GM10847 (cell line): ENCODE data around the gene TCAIM.

Source experiments
- POLR2A ChIP-seq: IDR thresholded peaks from 2 replicates; pipeline ENCODE4 v1.6.1; 2011; ENCODE audit not compliant: insufficient read length; ENCODE audit errors: extremely low read depth

The TCAIM gene

DNA sequence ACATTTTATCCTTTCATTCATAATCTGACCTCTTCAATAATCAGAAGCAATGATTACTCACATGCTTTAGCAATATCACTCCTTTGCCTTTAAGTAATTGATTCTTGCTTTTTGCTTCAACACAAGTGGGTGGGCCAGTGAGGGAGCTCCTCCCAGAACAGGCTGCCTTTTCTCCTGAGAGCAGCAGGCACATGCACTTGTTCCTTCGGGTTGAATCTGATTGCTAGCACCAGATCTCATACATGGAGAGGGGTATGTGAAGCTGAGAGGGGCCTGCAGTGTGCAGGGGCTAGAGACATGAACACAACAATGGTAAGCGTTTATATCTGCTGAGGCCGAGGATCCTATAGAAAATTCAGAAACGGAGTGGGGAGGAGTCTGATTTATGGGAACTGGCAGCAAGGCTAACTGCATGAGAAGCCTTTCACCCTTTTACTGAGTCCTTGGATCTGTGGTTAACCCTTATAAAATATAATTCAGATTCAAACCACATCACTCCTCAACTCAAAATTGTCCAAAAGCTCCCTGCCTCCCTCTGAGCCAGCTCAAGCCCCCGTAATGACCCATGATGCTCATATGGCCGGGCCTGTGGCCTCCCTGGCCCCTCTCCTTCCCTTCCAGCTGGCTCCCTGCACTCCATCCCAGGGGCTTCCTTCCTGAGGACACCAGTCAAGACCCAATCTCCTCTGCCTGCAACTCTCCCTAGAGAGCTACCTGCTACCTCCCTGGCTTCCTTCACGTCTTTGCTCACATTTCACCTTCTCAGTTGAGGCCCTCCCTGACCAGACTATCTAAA lies 106.5 kb downstream of the TCAIM start:
- no peak for TF ChIP-seq POLR2A

DNA sequence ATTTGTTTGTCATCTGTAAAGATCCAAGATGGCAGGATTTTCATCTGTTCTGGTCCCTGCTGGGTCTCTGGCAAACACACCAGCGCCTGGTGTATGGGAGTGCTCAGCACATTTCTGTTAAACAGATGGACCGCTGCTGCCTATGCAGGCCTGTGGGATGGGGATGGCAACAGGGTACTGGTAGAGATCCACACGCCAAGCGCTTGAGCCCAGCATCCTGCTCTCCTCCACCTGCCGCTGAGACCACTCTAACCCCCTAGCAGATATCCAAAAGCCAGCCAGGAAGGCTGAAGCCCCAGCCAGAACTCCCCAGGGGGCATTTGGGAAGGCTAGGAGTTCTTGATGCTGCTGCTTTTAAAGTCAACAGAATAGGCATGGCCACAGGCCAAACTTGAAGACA lies 107.2 kb downstream of the TCAIM start:
- TF ChIP-seq POLR2A: no peak

DNA sequence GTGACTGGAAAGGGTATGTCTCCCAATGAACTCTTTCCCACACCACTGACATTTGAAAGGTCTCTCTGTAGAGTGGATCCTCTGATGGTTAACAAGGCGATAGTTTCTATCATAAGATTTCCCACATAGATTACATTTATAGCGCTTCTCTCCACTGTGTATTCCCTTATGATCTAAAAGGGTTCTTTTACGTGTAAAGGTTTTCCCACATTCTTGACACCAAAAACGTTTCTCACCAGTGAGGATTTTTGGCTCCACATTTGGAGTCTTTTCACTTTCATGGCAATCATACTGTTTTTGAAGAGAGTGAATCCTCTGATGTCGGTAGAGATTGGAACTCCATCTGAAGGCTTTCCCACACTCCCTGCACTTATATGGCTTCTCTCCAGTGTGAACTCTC lies 108.4 kb downstream of the TCAIM start:
- no peak for TF ChIP-seq POLR2A

DNA sequence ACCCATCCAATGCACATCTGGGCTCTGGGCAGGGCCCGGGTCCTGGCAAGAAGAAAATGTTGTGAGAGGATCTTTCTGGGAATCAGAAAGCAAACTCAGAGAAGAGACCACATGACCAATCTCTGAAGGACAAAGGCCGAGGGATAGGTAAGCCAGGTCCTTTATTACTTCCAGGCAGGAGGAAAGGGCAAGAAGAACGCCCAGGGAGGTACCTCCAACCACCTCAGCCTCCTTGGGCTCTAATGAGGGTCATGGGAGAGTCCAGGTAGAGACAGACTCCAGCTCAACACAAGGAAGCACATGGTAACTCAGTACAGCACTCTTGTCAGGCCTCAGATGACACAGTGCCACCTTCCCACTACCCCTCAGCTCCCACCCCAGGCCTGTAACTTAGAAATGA lies 112.9 kb downstream of the TCAIM start:
- no peak for TF ChIP-seq POLR2A

DNA sequence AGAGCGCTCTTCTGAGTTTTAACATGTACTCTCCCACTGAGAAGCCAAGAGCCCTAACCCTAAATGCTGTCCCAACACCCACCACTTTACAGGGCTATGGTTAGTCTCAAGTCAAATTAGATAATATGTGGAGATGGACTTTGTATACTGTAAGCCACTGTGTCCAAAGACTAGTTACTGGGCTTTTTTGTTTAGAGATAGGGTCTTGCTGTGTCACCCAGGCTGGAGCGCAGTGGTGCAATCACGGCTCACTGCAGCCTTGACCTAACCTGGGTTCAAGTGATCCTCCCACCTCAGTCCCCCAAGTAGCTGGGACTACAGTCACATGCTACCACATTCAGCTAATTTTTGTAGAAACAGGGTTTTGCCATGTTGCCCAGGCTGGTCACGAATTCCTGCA lies 115.7 kb downstream of the TCAIM start:
- TF ChIP-seq POLR2A: no peak

DNA sequence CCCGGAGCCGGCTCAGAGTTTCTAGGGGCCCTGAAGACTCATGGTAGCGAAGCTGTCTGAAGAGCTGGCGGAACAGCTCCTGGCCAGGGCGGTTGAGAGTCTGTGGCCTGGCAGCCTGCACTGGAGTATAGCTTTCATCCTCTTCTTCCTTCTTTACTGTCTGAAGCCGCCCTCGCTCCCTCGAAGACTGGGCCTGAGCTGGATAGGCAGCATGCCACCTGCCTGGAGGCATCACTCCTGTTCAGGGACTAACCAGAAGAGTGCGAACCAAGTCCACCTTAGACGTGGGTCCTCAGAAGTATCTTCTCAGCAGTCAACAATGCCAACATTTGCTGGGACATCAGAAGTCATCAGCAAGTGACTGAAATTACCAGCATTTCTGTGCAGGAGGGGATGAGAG lies 116.8 kb downstream of the TCAIM start:
- TF ChIP-seq POLR2A: no peak
